DMS153 treated with DMSO at 0.1 percent for 48 hours (cell line): Measurements from ENCODE around the gene PERCC1.

Experiments used
- DNase-seq: peaks from one replicate; lab custom pipeline; 2025; ENCODE audit not compliant: unreplicated experiment; lab: John Stamatoyannopoulos, UW

PERCC1 gene

GRCh38 chr16:1448536-1449116 is 17.7 kb downstream of the PERCC1 start:
- no peak for DNase-seq

DNA sequence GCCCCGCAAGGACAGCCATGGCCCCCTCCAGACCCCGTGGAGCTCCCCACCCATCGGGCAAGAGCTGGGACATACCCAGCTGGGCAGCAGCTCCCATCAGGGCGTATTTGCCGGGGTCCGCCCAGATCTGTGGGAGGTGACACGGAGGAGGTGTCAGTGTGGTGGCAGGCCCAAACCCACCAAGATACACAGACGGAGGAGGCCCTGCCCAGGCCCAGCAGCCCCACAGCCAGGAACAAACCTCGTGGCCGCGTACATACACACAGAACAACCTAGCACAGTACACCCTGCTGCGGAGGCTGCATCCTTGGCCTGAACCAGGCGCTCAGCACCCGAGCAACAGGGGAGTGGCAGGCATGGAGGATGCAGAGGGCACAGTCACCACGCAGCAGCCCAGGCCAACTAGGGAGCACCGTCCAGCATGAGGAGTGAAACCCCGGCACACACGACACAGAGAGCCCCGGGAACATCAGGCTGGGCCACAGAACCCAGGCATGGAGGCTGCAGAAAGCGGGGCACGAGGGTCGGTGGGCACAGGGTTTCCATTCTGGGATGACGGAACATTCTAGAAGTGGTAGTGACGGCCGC is 18.4 kb downstream of the PERCC1 start:
- no peak for DNase-seq

- no peak for DNase-seq
These were observed 19.3 kb downstream of the PERCC1 start for GRCh38 chr16:1450218-1450617.

DNA sequence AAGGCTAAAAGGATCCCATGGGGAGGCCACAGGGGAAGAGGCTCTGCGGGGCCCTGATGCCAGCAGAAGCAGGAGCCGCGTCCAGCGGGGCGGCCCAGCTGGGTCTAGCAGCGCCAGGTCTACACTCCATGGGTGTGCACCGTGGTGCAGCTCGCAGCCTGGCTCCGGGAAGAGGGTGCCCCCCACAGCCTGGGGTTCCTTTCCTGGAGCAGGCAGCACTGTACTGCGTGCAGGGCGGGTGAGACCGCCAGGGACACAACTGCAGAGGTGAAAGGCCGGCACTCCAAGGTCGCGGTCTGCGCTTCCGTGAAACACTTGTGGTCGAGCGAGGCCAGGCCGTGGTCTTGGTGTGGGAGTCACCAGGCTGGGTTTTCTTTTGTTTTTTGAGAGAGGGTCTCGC is 20.0 kb downstream of the PERCC1 start:
- DNase-seq: no peak

DNA sequence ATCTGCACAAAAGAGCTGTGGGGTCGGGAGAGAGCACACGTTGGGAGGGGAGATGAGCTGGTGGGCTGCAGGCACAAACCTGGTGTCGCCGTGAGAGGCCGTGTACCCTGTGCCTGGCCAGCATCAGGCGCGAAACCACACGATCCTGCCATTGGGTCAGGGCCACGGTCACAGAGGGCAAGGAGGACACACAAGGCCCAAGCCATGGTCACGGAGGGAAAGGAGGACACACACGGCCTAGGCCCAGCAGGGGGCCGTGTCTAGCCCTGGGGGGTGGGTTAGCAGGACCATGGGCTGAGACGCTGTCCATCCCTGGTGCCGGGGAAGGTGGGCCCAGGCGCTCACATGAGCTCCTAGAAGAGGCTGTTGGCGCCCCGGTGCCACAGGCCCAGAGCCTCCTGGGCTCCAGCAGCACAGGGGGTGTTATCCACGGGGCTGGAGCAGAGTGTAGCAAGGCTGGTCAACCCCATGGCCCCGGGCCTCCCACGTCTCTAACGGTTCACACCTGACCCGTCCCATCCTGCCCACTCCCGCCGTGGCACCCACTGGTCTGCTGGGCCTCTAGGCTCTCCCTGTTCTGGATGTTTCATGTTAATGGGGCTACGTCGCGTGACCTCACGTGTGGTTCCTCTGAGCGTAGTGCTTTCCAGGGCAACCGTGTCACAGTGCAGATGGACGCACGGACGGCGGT is 21.0 kb downstream of the PERCC1 start:
- no peak for DNase-seq

DNA sequence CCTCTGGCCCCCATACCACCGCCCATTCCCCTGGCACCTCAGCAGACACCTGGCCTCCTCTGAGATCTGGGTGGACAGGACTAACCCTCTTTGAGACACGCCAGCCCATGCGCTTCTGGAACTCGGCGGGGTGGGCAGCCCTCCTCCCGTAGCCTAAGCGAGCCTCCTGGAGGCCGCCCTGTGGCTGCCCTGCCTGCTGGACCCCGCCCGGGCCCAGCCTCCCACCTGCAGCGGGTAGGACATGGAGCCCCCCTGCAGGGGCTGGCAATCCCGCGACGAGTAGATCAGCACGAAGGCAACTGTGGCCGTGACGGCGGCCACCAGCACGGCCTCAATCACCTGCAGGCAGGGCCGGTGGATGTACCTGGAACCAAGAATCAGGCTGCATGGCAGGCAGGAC is 21.7 kb downstream of the PERCC1 start:
- no peak for DNase-seq

DNA sequence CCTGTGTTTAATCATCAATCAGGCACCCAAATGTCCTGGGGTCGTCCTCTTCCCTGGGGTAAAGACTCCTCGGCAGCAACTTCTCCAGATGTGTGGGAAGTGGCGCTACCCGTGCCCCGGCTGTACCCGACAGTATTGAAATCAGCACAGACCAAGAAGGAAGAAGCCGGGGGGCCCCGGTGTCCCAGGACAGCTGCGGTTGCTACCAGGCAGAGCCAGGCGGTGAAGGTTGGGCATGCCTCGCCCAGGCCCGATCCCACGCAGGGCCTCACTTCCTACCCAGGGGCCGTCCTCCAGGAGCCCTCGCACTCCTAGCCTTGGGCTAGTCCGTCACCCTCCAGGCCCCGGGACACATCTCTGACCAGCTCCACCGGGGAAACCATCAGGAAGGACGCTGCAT is 22.4 kb downstream of the PERCC1 start:
- DNase-seq: no peak

DNA sequence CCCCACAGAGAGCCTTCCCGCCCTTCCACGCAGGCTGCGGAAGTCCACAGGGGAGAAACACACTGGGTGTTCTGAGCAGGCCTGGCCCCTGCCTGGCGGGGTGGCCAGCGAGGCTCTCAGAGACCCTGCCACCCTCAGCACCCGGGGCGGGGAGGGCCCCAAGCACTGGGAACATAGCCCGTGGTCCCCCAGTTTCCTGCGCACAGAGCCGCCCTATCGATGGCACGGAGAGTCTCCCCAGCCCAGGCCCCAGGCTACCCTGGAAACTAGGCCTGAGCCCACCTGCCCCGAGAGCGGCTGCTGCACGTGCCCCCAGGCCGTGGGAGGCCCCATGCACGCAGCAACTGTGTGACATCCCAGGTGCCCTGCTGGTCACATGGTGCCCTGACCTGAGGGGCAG is 23.7 kb downstream of the PERCC1 start:
- no peak for DNase-seq

DNA sequence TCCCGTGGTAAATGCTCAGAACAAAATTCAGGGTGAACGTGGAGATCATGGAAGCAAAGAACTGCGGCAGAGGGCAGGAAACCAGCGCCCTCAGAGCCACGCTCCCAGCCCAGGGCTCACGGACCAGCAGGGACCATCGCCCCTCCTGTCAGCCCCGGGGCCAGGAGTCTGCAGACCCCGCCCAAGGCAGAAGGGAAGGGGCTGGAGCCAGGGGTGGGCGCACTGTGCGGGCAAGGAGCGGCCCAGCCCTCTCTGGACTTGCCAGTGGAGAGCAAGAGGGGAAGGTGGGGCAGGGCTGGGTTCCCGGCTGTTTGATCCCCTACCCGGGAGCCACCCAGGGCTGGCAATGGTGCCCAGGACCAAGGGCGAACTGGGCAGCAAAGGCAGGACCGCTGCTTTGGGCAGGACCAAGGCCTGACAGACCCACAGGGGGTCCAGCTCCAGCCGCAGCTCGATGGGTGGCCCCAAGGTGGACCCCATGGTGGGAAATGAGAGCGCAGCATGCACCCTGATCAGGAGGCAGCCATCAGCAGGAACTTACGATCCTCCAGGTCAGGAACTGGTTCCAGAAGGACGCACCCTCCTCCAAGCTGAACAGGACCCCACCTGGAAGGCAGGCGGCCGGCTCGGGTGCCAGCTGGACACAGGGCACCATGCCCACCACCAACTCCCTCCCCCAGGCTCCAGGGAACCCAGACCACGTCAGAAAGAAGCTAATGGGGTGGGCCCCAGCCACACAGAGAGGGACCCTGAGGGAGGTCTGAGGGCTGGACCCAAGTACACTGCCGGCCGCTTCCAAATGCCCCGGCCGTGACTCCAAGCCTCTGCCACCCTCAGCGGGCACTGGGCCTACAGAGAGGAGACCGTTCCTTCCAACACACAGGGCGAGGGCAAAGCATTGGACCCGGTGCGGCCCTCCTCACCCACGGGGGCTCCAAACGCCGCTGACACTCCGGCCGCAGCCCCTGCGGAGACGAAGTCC is 24.6 kb downstream of the PERCC1 start:
- no peak for DNase-seq

- no peak for DNase-seq
These were observed 26.1 kb downstream of the PERCC1 start for GRCh38 chr16:1456951-1457350.

DNA sequence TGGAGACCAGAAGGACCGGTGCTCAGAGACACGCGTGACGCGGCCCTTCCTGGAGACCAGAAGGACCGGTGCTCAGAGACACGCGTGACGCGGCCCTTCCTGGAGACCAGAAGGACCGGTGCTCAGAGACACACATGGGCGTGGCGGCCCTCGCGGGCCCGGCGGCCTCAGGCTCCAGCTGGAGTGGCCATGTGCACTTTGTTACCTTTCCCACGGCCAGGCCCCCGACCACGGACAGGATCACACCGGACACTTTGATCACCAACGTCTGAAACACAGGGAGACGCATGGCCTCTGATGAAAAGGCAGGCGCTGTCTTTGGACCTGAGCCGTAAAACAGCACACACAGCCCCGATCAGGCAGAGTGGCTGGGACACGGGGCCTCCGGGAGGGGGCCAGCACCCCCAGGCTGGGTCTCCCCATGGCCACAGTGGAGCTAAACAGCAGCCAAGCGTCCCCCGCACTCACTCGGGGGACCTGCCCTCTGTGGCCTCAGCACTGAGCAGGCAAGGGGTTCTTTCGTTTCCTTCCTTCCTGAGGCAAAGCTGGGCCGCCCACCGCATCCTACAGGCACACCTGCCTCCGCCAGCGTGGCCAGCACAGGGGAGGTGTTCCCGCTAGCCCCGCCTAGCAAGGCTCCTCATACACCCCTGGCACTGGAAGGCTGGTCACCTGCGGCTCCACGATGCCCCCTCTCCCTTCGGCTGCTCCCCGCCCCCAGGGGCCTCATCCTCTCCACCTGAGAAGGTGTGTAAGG is 26.8 kb downstream of the PERCC1 start:
- DNase-seq: no peak

GRCh38 chr16:1458336-1458976 is 27.6 kb downstream of the PERCC1 start:
- no peak for DNase-seq

- DNase-seq: no peak
These were observed 28.1 kb downstream of the PERCC1 start for GRCh38 chr16:1458977-1459341.

DNA sequence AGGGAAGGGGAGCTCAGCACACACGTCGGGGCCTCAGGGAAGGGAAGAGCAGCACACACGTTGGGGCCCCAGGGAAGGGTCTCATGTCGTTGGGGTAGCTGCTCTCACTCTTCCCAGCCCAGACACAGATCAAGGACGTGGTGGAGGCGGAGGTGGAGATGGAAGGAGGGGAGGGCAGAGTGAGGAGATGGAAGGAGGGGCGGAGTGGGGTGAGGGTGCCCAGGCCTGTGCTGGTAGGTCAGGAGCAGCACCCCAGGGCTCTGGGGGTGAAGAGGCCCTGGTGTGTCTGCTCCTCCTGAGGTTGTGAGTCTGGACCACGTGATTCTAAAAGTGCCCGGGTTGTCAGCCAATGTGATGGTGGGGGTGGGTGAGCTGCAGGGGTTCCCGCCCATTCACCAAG is 29.1 kb downstream of the PERCC1 start:
- no peak for DNase-seq

DNA sequence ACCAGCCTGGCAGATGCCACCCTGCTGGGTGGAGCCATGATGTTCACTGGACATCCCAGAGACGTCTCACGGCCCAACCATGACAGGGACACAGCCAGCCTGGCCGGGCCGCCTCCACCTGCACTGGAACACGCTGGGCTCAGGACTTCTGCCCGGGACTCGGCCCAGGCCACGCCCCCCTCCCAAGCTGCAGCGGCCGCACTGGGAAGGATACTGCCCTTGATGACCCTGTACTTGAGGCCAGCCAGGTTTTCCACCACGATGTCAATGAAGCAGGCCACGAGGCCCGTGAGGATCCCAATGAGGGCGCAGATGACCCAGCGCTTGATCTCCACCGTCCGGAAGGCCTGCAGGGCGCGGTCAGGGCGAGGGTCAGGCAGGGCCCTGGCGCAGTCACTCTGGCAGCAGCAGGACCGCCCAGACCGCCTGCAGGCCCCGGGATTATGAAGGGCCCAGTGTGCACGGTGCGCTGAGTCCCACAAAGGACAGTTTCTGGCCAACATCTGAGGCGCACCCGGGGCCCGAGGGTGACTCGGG is 29.8 kb downstream of the PERCC1 start:
- DNase-seq: no peak

- no peak for DNase-seq
These were observed 30.3 kb downstream of the PERCC1 start for GRCh38 chr16:1461146-1461545.

GRCh38 chr16:1464196-1464893 is 33.5 kb downstream of the PERCC1 start:
- no peak for DNase-seq

DNA sequence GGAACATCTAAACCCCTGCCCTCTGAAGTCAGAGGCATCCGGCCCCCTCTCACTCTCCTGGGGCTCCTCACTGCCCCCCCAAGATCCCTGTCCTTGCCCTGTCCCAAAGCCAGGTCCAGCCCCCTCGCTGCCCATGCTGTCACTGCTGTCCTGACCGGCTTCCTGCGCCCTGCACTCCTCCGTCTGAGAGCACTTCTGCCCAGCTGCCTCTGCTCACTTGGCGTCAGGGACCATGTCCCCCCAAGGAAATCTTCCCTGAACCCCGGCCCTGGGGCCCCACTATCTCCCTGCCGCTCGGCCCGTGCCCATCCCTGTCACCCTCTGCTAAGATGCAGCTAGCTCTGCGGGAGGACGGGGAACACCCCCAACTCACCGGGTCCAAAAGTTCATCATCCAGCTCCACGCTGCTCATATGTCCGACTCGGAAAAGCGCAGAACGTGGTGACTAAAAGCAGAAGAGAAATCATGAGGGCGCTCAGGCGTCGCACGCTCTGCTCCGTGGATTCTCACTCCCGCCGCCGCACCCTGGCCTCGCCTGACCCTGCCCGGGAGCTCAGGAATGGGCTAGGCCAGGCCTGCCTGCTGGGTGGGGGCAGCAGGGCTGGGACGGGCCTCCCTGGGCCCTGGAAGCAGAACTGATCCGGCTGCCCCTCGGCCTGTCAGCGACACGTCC is 34.2 kb downstream of the PERCC1 start:
- no peak for DNase-seq

GRCh38 chr16:1465567-1465915 is 34.7 kb downstream of the PERCC1 start:
- no peak for DNase-seq
